Osteocyte (in vitro differentiated cells): ENCODE data around the gene TBC1D10B. TPM values are rescaled to one million over a fixed set of nuclear protein-coding genes. Genes with fewer than 3 reads are reported as not detected.

ENCODE experiments used
- DNase-seq: peaks from one replicate; pipeline ENCODE4 v3.0.0; 2021; ENCODE audit warnings: mixed read lengths; ENCODE audit not compliant: unreplicated experiment; ENCODE audit errors: extremely low spot score
- H3K27ac Mint-ChIP-seq: one replicate; pipeline ENCODE4 v1.8.0; 2021; ENCODE audit warnings: mild to moderate bottlenecking, mixed read lengths; ENCODE audit not compliant: unreplicated experiment
- H3K27me3 Mint-ChIP-seq: one replicate; pipeline ENCODE4 v1.8.0; 2021; ENCODE audit warnings: mixed read lengths; ENCODE audit not compliant: unreplicated experiment
- H3K36me3 Mint-ChIP-seq: one replicate; pipeline ENCODE4 v1.8.0; 2021; ENCODE audit warnings: mixed read lengths; ENCODE audit not compliant: unreplicated experiment
- H3K4me1 Mint-ChIP-seq: one replicate; pipeline ENCODE4 v1.8.0; 2021; ENCODE audit warnings: mixed read lengths; ENCODE audit not compliant: unreplicated experiment
- H3K4me3 Mint-ChIP-seq: one replicate; pipeline ENCODE4 v1.8.0; 2021; ENCODE audit warnings: mild to moderate bottlenecking, moderate library complexity, mixed read lengths; ENCODE audit not compliant: unreplicated experiment
- H3K9me3 Mint-ChIP-seq: one replicate; pipeline ENCODE4 v1.8.0; 2021; ENCODE audit warnings: mixed read lengths; ENCODE audit not compliant: unreplicated experiment
- CTCF ChIP-seq: fragments of 200-600 bp; sonication (generic); IDR thresholded peaks from 2 replicates; pipeline ENCODE4 v1.5.0; 2021; ENCODE audit warnings: antibody characterized with exemption, mild to moderate bottlenecking, moderate library complexity
- total RNA-seq: library from RNA; stranded (reverse); gene quantifications from 2 replicates; pipeline ENCODE4 v1.2.1, GENCODE V29; 2021

Gene TBC1D10B
- total RNA-seq, 1 donor from 2014 or later = 47.0 TPM

- Mint-ChIP-seq H3K4me1 (peaks cover 5% of the 10 kb centered on the region), H3K9me3 (no peaks in the 10 kb centered on the region), H3K4me3 (no peak overlapping the region), H3K36me3 (peaks cover 23% of the 10 kb centered on the region), H3K27ac (no peak overlapping the region), H3K27me3 (no peaks in the 10 kb centered on the region)
- no peak for TF ChIP-seq CTCF
- DNase-seq = no peak
These were observed 45.8 kb upstream of the TBC1D10B start for GRCh38 chr16:30416047-30416603.

DNA sequence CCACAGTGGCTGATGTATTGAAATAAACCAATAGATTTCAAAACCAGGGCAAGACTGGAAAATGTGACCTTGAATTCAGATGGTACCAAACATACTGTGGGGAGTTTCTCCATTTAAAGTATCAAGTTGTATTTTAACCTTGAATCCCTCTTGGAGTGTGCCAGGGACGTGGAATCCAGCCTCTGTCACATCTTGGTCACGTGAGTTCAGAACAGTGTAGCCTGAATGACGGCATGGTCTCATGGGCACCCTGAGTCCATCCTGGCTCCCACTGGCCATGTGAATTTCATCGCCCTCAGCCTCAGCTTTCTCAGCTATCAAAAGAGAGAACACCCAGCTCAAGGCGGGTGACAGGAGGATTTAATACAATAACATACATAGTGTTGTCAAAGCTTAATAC, 43.9 kb upstream of the TBC1D10B start:
- no peaks in the 10 kb centered on the region for H3K27me3 Mint-ChIP-seq
- TF ChIP-seq CTCF = no peak
- no peak for DNase-seq
- no peak overlapping the region for H3K27ac Mint-ChIP-seq
- H3K4me1 Mint-ChIP-seq = peaks cover 12% of the 10 kb centered on the region
- H3K9me3 Mint-ChIP-seq = no peaks in the 10 kb centered on the region
- peaks cover 17% of the 10 kb centered on the region for H3K36me3 Mint-ChIP-seq
- no peak overlapping the region for H3K4me3 Mint-ChIP-seq

GRCh38 chr16:30413112-30413806, 43.0 kb upstream of the TBC1D10B start:
- no peaks in the 10 kb centered on the region for H3K27me3 Mint-ChIP-seq
- no peak overlapping the region for H3K27ac Mint-ChIP-seq
- H3K4me1 Mint-ChIP-seq = peaks cover 19% of the 10 kb centered on the region
- no peak for DNase-seq
- peaks cover 17% of the 10 kb centered on the region for H3K36me3 Mint-ChIP-seq
- H3K4me3 Mint-ChIP-seq = no peak overlapping the region
- H3K9me3 Mint-ChIP-seq = no peaks in the 10 kb centered on the region
- no peak for TF ChIP-seq CTCF

GRCh38 chr16:30409125-30410060, 39.1 kb upstream of the TBC1D10B start:
- peak; percentile 97 for DNase-seq
- Mint-ChIP-seq H3K9me3 (no peaks in the 10 kb centered on the region), H3K27me3 (no peaks in the 10 kb centered on the region), H3K27ac (peak overlapping the region; percentile 68), H3K4me3 (peak overlapping the region; percentile 35), H3K36me3 (peaks cover 10% of the 10 kb centered on the region), H3K4me1 (peaks cover 22% of the 10 kb centered on the region)
- TF ChIP-seq CTCF = peak; percentile 96
